ENCODE measurements around the gene CCT4. TPM values are rescaled to one million over a fixed set of nuclear protein-coding genes. Genes with fewer than 3 reads are reported as not detected.

CCT4 gene
- polyA plus RNA-seq, 2 of the 4 experiments (the other 2 are of a cell fraction) = 352 to 361 TPM

GRCh38 chr2:61906186-61906470 lies 17.7 kb upstream of the CCT4 start:
- 1% methylated on average over 6 of the region's 6 CpGs for WGBS (ENCODE audit: missing lambda C conversion rate)
- Histone ChIP-seq H3K4me1 (peaks cover 14% of the 10 kb centered on the region; the same call in 2 of the 3 replicates), H3K9me3 (no peaks in the 10 kb centered on the region), H3K4me2 (peak overlapping the region; percentile 78), H3K27ac (peak overlapping the region; percentile 81 to 87), H3K4me3 (peak overlapping the region; percentile 75)
- TF ChIP-seq NPAS2 (CRISPR knock-in tag; IDR thresholded peaks at IDR 0.05; ENCODE audit: borderline replicate concordance) (no peak), ZSCAN20 (CRISPR knock-in tag; IDR thresholded peaks at IDR 0.05) (no peak), SMC3 (IDR thresholded peaks at IDR 0.05) (no peak), CBX8 (IDR thresholded peaks at IDR 0.05) (no peak), ELK1 (IDR thresholded peaks at IDR 0.05; ENCODE audit: low read depth, low read length) (no peak), BHLHE40 (IDR thresholded peaks at IDR 0.05; ENCODE audit: low read depth, low read length) (no peak), CEBPB (IDR thresholded peaks at IDR 0.05) (no peak), MAX (IDR thresholded peaks at IDR 0.05) (no peak), EHF (CRISPR knock-in tag; IDR thresholded peaks at IDR 0.05) (no peak), CBX2 (IDR thresholded peaks at IDR 0.05; ENCODE audit: borderline replicate concordance, low read depth) (no peak), SREBF2 (IDR thresholded peaks at IDR 0.05) (no peak), PBX3 (IDR thresholded peaks at IDR 0.05) (no peak), HOXB5 (CRISPR knock-in tag; IDR thresholded peaks at IDR 0.05) (no peak), KDM5A (IDR thresholded peaks at IDR 0.05) (no peak)
- ATAC-seq = peak; percentile 41 to 44; a peak in 4 of 6 replicates
- ChIA-PET CTCF (interaction anchor here (1.3 kb wide), 1 partner anchor 12 kb away, joined by 5 read pairs; no protein-coding TSS in a partner anchor), POLR2A (interaction anchor here (1.0 kb wide), 1 partner anchor 761 kb away, joined by 3 read pairs; no protein-coding TSS in a partner anchor)
- FAIRE-seq = no peak
- no peak for DNase-seq (ENCODE audit: low read depth in 1 of 2, low spot score in 1 of 2)

- peak within 1 kb of the TSS; percentile 81 to 87 for H3K27ac ChIP-seq
- no peak for FAIRE-seq
- no peak for TF ChIP-seq ELK1 (IDR thresholded peaks at IDR 0.05; ENCODE audit: low read depth, low read length)
- TF ChIP-seq RARB (CRISPR knock-in tag; IDR thresholded peaks at IDR 0.05) = no peak
- TF ChIP-seq REST (IDR thresholded peaks at IDR 0.05) = no peak
- TF ChIP-seq SMC3 (IDR thresholded peaks at IDR 0.05) = no peak
- TF ChIP-seq NFE2L2 (conservative IDR thresholded peaks at IDR 0.05; ENCODE audit: low read length) = no peak
- no peak for TF ChIP-seq ZC3H11A (IDR thresholded peaks at IDR 0.05)
- TF ChIP-seq MAFK (IDR thresholded peaks at IDR 0.05; ENCODE audit: partially characterized antibody) = no peak
- TF ChIP-seq JUNB (IDR thresholded peaks at IDR 0.05) = no peak
- TF ChIP-seq JUN (IDR thresholded peaks at IDR 0.05) = peak; percentile 49 to 92; a peak in 4 of 5 replicates
- no peak for TF ChIP-seq RNF2 (IDR thresholded peaks at IDR 0.05; ENCODE audit: borderline replicate concordance, low read depth)
- TF ChIP-seq SREBF2 (IDR thresholded peaks at IDR 0.05) = no peak
- TF ChIP-seq TP53 (CRISPR knock-in tag; IDR thresholded peaks at IDR 0.05) = no peak
- no peak for TF ChIP-seq KDM1A (IDR thresholded peaks at IDR 0.05; ENCODE audit: low read depth)
- TF ChIP-seq PHF8 (IDR thresholded peaks at IDR 0.05; ENCODE audit: borderline replicate concordance, low read depth) = peak; percentile 66; the same call in 1 of the 2 replicates
- TF ChIP-seq CTCF (IDR thresholded peaks at IDR 0.05) = no peak
Measured at GRCh38 chr2:61905372-61906185, 17.1 kb upstream of the CCT4 start, which contains the start of gene COMMD1. Gene COMMD1, plus strand, starts transcription at chr2:61905674. Its CDS starts 5 bp downstream, at chr2:61905679.

More at GRCh38 chr2:61905372-61906185, 17.1 kb upstream of the CCT4 start, which contains the start of gene COMMD1:
- POLR2A ChIA-PET = interaction anchor here (1.0 kb wide), 1 partner anchor 761 kb away, joined by 3 read pairs; no protein-coding TSS in a partner anchor
- H3K4me3 ChIP-seq = peak within 1 kb of the TSS; percentile 75
- peak within 1 kb of the TSS; percentile 78 for H3K4me2 ChIP-seq
- ATAC-seq = peak; percentile 99 to 100
- peaks cover 14% of the 10 kb centered on the region; the same call in 2 of the 3 replicates for H3K4me1 ChIP-seq
- 3% methylated on average over 27 of the region's 33 CpGs for WGBS (ENCODE audit: missing lambda C conversion rate)
- CTCF ChIA-PET = interaction anchor here (1.3 kb wide), 1 partner anchor 12 kb away, joined by 5 read pairs; no protein-coding TSS in a partner anchor
- no peaks in the 10 kb centered on the region for H3K9me3 ChIP-seq
- DNase-seq (ENCODE audit: low read depth in 1 of 2, low spot score in 1 of 2) = peak; percentile 62 to 81
